Sigmoid colon (tissue), 3 donors: Measurements from ENCODE around the gene PTGS1.

Experiments used
- CTCF ChIP-seq, 4 experiments: fragments of 450-650 bp in 3 of 4; fragments of 200-600 bp in 1 of 4; IDR thresholded peaks; one replicate each; pipeline ENCODE4 v1.5.1; 2016 to 2019; ENCODE audit warnings: antibody characterized with exemption in 4 of 4, mild to moderate bottlenecking in 3 of 4, moderate library complexity in 2 of 4
- POLR2A ChIP-seq, 2 donors: fragments of 450-650 bp; IDR thresholded peaks; one replicate each; pipeline ENCODE4 v1.6.1; 2016; ENCODE audit warnings: antibody characterized with exemption in 2 of 2, mild to moderate bottlenecking in 2 of 2, moderate library complexity in 2 of 2

GRCh38 chr9:122348288-122348777, 22.5 kb upstream of the PTGS1 start:
- no peak for TF ChIP-seq CTCF (IDR thresholded peaks at IDR 0.05)
- no peak for TF ChIP-seq POLR2A (IDR thresholded peaks at IDR 0.05)
